ENCODE data around the gene ESAM.

The ESAM gene, protein sequence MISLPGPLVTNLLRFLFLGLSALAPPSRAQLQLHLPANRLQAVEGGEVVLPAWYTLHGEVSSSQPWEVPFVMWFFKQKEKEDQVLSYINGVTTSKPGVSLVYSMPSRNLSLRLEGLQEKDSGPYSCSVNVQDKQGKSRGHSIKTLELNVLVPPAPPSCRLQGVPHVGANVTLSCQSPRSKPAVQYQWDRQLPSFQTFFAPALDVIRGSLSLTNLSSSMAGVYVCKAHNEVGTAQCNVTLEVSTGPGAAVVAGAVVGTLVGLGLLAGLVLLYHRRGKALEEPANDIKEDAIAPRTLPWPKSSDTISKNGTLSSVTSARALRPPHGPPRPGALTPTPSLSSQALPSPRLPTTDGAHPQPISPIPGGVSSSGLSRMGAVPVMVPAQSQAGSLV

DNA sequence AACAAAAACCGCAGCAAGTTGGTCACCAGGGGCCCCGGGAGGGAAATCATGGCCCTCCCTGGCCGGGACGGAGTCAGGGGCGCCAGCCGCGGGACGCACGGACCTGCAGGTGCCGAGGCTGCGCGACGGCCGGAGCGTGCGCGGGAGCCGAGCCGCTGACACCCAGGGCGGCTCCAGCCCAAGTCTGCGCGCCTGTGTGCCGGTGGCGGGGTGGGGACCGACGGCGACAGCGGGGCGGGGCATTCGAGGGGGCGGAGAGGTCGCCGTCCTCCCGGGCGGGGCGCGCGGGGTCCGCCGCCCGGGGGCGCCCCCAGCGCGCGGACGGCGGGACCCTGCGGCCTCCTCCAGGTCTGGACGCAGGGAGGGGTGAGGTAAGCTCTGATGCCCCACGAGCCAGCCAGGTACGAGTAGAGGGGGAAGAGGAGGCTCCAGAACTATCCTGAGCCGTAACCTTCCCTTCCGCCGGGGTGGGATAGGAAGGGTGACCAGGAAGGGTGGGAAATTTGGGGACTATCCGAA, at the start of gene ESAM:
TSS of gene ESAM (minus strand) at position 186 of the 519 bp plus-strand sequence. CDS start at position 50, 136 bp downstream.
- H3K4me3 ChIP-seq (ENCODE audit: low read depth, low read length) = peak within 1 kb of the TSS; percentile 74
- TF ChIP-seq, protein P1, sequence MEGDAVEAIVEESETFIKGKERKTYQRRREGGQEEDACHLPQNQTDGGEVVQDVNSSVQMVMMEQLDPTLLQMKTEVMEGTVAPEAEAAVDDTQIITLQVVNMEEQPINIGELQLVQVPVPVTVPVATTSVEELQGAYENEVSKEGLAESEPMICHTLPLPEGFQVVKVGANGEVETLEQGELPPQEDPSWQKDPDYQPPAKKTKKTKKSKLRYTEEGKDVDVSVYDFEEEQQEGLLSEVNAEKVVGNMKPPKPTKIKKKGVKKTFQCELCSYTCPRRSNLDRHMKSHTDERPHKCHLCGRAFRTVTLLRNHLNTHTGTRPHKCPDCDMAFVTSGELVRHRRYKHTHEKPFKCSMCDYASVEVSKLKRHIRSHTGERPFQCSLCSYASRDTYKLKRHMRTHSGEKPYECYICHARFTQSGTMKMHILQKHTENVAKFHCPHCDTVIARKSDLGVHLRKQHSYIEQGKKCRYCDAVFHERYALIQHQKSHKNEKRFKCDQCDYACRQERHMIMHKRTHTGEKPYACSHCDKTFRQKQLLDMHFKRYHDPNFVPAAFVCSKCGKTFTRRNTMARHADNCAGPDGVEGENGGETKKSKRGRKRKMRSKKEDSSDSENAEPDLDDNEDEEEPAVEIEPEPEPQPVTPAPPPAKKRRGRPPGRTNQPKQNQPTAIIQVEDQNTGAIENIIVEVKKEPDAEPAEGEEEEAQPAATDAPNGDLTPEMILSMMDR (IDR thresholded peaks at IDR 0.05; ENCODE audit: insufficient read depth, low read depth, low read length, missing control alignments) = peak; percentile 16
- DNase-seq (ENCODE audit: low read depth) = peak; percentile 79

DNA sequence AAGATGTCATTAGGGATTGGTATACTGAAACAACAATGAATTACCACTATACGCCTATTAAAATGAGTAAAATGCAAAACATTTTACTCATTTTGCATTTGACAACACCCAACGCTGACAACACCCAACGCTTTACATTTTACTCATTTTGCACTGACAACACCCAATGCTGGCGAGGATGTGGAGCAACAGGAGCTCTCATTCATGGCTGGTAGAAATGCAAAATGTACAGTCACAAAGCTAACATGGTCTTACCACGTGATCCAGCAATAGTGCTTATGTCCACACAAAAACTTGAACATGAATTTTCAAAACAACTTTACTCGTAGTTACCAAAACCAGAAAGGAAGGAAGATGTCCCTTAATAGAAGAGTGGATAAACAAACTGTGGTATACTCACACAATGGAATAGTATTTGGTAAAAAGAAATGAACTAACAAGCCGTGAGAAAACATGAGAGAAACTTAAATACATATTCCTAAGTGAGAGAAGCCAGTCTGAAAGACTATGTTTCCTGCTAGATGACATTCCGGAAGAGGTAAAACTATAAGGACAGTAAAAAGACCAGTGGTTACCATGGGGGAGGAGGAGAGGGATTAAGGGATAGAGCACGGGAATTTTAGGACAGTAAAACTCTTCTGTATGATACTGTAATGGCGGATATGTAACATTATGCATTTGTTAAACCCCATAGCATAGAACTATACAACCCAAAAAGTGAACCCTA, 49.5 kb upstream of the ESAM start:
- TF ChIP-seq, protein P1 (IDR thresholded peaks at IDR 0.05; ENCODE audit: insufficient read depth, low read depth, low read length, missing control alignments) = no peak
- no peak for DNase-seq (ENCODE audit: low read depth)
- H3K4me3 ChIP-seq (ENCODE audit: low read depth, low read length) = no peak overlapping the region

DNA sequence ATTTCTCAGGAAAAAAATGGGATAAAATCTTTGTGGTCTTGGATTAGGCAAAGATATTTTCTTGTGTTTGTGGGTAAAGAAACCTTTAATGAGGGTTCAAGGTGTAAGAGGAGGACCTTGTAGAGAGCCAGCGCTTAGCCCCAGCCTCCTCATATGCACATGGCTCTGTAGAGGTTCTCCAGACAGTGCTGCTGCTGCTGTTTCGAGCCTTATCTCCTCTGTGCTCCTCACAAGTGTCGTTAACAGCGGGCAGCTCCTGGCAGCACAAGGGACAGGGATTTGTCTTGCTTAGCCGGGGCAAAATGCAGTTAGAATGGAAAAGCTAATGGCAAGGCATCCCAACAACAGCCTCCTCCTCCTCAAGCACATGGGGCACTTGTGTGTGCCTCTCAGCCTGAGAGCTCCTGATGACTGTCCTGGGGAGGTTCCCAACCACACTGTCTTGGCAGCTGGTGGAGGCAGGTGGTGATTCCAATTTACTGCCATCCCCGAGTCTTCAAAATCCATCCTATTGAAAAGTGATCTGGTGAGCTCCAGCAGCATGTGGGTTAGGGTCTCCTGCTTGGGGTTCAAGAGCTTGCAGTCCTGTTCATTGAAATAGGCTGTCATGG, 45.7 kb upstream of the ESAM start:
- H3K4me3 ChIP-seq (ENCODE audit: low read depth, low read length) = no peak overlapping the region
- TF ChIP-seq, protein P1 (IDR thresholded peaks at IDR 0.05; ENCODE audit: insufficient read depth, low read depth, low read length, missing control alignments) = no peak
- no peak for DNase-seq (ENCODE audit: low read depth)

DNA sequence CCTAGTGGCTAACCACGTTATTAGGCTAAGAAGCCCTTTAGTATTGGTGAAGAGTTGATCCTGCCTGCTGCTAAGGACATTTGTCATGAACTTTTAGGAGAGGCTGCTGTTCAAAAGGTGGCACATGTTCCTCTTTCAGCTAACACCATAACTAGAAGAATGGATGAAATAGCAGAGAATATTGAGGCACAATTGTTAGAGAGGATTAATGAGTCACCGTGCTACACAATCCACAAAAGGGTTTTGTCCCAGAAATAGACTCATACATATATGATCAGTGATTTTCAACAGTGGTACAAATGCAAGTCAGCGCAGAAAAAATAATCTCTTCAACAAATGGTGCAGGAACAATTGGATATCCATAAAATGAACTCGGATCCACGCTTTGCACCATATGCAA, 45.1 kb upstream of the ESAM start:
- no peak overlapping the region for H3K4me3 ChIP-seq (ENCODE audit: low read depth, low read length)
- TF ChIP-seq, protein P1 (IDR thresholded peaks at IDR 0.05; ENCODE audit: insufficient read depth, low read depth, low read length, missing control alignments) = no peak
- DNase-seq (ENCODE audit: low read depth) = no peak

DNA sequence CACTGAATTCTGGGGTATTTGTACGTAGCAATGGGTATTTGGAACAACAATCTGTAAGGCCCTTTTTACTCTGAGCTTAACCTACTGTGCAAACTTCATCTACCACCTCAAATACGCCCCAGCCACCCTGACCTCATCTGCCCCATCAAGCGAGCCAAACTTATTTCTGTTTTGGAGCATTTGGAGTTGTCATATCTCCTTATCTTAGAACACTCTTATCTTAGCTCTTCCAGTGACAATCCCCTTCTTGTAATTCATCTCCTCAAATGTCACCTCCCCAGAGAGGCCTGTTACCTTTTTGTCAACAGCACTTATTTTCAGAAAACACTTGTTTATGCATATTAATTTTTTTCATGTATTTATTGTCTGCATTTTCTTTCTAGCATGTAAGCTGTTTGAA, 42.8 kb upstream of the ESAM start:
- H3K4me3 ChIP-seq (ENCODE audit: low read depth, low read length) = no peak overlapping the region
- TF ChIP-seq, protein P1 (IDR thresholded peaks at IDR 0.05; ENCODE audit: insufficient read depth, low read depth, low read length, missing control alignments) = no peak
- no peak for DNase-seq (ENCODE audit: low read depth)

DNA sequence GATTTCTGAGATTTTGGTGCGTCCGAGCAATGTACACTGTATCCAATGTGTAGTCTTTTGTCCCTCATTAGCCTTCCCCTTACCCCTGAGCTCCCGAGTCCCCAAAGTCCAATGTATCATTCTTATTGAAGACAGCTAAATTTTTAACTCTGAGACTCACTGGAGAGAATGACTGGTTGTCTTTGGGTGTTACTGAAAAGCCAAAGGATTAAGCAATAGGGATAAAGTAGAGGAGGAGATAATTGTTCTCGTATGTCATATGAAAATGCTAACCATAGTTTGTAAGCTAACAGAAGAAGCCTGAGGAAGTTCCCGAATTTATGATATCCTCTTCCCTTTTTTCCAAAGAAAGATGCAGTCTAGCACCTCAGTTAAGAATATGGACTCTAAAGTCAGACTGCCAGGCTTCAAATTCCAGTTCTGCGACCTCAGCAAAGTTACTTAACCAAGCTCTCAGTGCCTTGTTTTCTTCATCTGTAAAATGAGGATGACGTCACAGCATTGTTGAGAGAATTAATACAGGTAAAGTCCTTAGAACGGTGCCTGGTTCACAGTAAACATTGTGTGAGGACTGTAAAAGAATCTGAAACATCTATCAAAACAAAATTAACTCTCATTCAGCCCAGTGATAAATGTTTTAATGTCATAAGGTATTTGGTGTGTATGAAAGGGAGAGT, 39.7 kb upstream of the ESAM start:
- H3K4me3 ChIP-seq (ENCODE audit: low read depth, low read length) = no peak overlapping the region

More for the DNA sequence above, 39.7 kb upstream of the ESAM start:
- TF ChIP-seq, protein P1 (IDR thresholded peaks at IDR 0.05; ENCODE audit: insufficient read depth, low read depth, low read length, missing control alignments) = no peak
- DNase-seq (ENCODE audit: low read depth) = no peak
